ENCODE results near the gene NEMP1.

NEMP1 gene

GRCh38 chr12:57049119-57049446 is 29.5 kb downstream of the NEMP1 start:
- no peak overlapping the region for H2AFZ ChIP-seq (ENCODE audit: low read length, unreplicated experiment)
- H3K4me3 ChIP-seq (ENCODE audit: low read depth, low read length), result no peak overlapping the region
- no peaks in the 10 kb centered on the region for H3K36me3 ChIP-seq (ENCODE audit: insufficient read depth, low read length)
- H3K79me2 ChIP-seq (ENCODE audit: control insufficient read depth, insufficient read depth, low read length, unreplicated experiment), result no peaks in the 10 kb centered on the region
- H3K27ac ChIP-seq (ENCODE audit: low read depth, low read length), result no peak overlapping the region
- peaks cover 9% of the 10 kb centered on the region for H3K4me1 ChIP-seq (ENCODE audit: control insufficient read depth, insufficient read depth, low read length, unreplicated experiment)
- peaks cover 44% of the 10 kb centered on the region for H3K27me3 ChIP-seq (ENCODE audit: insufficient read depth, low read length)

- Histone ChIP-seq H3K27ac (ENCODE audit: low read depth, low read length) (no peak overlapping the region), H3K36me3 (ENCODE audit: insufficient read depth, low read length) (no peaks in the 10 kb centered on the region), H3K27me3 (ENCODE audit: insufficient read depth, low read length) (peaks cover 49% of the 10 kb centered on the region), H3K4me3 (ENCODE audit: low read depth, low read length) (no peak overlapping the region), H2AFZ (ENCODE audit: low read length, unreplicated experiment) (no peak overlapping the region), H3K79me2 (ENCODE audit: control insufficient read depth, insufficient read depth, low read length, unreplicated experiment) (no peaks in the 10 kb centered on the region), H3K4me1 (ENCODE audit: control insufficient read depth, insufficient read depth, low read length, unreplicated experiment) (peaks cover 9% of the 10 kb centered on the region)
Measured at GRCh38 chr12:57048423-57049118, 30.0 kb downstream of the NEMP1 start.

- no peak overlapping the region for H3K4me3 ChIP-seq (ENCODE audit: low read depth, low read length)
- peaks cover 55% of the 10 kb centered on the region for H3K27me3 ChIP-seq (ENCODE audit: insufficient read depth, low read length)
- no peak overlapping the region for H2AFZ ChIP-seq (ENCODE audit: low read length, unreplicated experiment)
- no peaks in the 10 kb centered on the region for H3K79me2 ChIP-seq (ENCODE audit: control insufficient read depth, insufficient read depth, low read length, unreplicated experiment)
- no peak overlapping the region for H3K27ac ChIP-seq (ENCODE audit: low read depth, low read length)
- H3K4me1 ChIP-seq (ENCODE audit: control insufficient read depth, insufficient read depth, low read length, unreplicated experiment), result peaks cover 9% of the 10 kb centered on the region
- no peaks in the 10 kb centered on the region for H3K36me3 ChIP-seq (ENCODE audit: insufficient read depth, low read length)
Measured at GRCh38 chr12:57047981-57048380, 30.6 kb downstream of the NEMP1 start.

- Histone ChIP-seq H3K79me2 (ENCODE audit: control insufficient read depth, insufficient read depth, low read length, unreplicated experiment) (no peaks in the 10 kb centered on the region), H3K27me3 (ENCODE audit: insufficient read depth, low read length) (peaks cover 61% of the 10 kb centered on the region), H3K4me1 (ENCODE audit: control insufficient read depth, insufficient read depth, low read length, unreplicated experiment) (peaks cover 9% of the 10 kb centered on the region), H3K4me3 (ENCODE audit: low read depth, low read length) (no peak overlapping the region), H2AFZ (ENCODE audit: low read length, unreplicated experiment) (no peak overlapping the region), H3K27ac (ENCODE audit: low read depth, low read length) (no peak overlapping the region), H3K36me3 (ENCODE audit: insufficient read depth, low read length) (no peaks in the 10 kb centered on the region)
Measured at GRCh38 chr12:57046947-57047890, 31.4 kb downstream of the NEMP1 start.

- no peaks in the 10 kb centered on the region for H3K36me3 ChIP-seq (ENCODE audit: insufficient read depth, low read length)
- peaks cover 9% of the 10 kb centered on the region for H3K4me1 ChIP-seq (ENCODE audit: control insufficient read depth, insufficient read depth, low read length, unreplicated experiment)
- H3K4me3 ChIP-seq (ENCODE audit: low read depth, low read length), result no peak overlapping the region
- no peak overlapping the region for H3K27ac ChIP-seq (ENCODE audit: low read depth, low read length)
- H3K27me3 ChIP-seq (ENCODE audit: insufficient read depth, low read length), result peaks cover 71% of the 10 kb centered on the region
- no peak overlapping the region for H2AFZ ChIP-seq (ENCODE audit: low read length, unreplicated experiment)
- no peaks in the 10 kb centered on the region for H3K79me2 ChIP-seq (ENCODE audit: control insufficient read depth, insufficient read depth, low read length, unreplicated experiment)
Measured at GRCh38 chr12:57046086-57046791, 32.4 kb downstream of the NEMP1 start.

GRCh38 chr12:57044889-57045288 is 33.7 kb downstream of the NEMP1 start:
- Histone ChIP-seq H3K79me2 (ENCODE audit: control insufficient read depth, insufficient read depth, low read length, unreplicated experiment) (no peaks in the 10 kb centered on the region), H3K4me1 (ENCODE audit: control insufficient read depth, insufficient read depth, low read length, unreplicated experiment) (peaks cover 9% of the 10 kb centered on the region), H3K27ac (ENCODE audit: low read depth, low read length) (no peak overlapping the region), H3K36me3 (ENCODE audit: insufficient read depth, low read length) (no peaks in the 10 kb centered on the region), H3K4me3 (ENCODE audit: low read depth, low read length) (no peak overlapping the region), H3K27me3 (ENCODE audit: insufficient read depth, low read length) (peaks cover 83% of the 10 kb centered on the region), H2AFZ (ENCODE audit: low read length, unreplicated experiment) (no peak overlapping the region)

- H3K27ac ChIP-seq (ENCODE audit: low read depth, low read length), result no peak overlapping the region
- H3K4me1 ChIP-seq (ENCODE audit: control insufficient read depth, insufficient read depth, low read length, unreplicated experiment), result peaks cover 9% of the 10 kb centered on the region
- H3K27me3 ChIP-seq (ENCODE audit: insufficient read depth, low read length), result peaks cover 87% of the 10 kb centered on the region
- H3K79me2 ChIP-seq (ENCODE audit: control insufficient read depth, insufficient read depth, low read length, unreplicated experiment), result no peaks in the 10 kb centered on the region
- no peaks in the 10 kb centered on the region for H3K36me3 ChIP-seq (ENCODE audit: insufficient read depth, low read length)
- H3K4me3 ChIP-seq (ENCODE audit: low read depth, low read length), result no peak overlapping the region
- H2AFZ ChIP-seq (ENCODE audit: low read length, unreplicated experiment), result no peak overlapping the region
Measured at GRCh38 chr12:57044468-57044867, 34.1 kb downstream of the NEMP1 start.

GRCh38 chr12:57042695-57043094 is 35.9 kb downstream of the NEMP1 start:
- H3K27me3 ChIP-seq (ENCODE audit: insufficient read depth, low read length), result peaks cover 90% of the 10 kb centered on the region
- H3K4me3 ChIP-seq (ENCODE audit: low read depth, low read length), result no peak overlapping the region
- no peak overlapping the region for H3K27ac ChIP-seq (ENCODE audit: low read depth, low read length)
- H3K79me2 ChIP-seq (ENCODE audit: control insufficient read depth, insufficient read depth, low read length, unreplicated experiment), result no peaks in the 10 kb centered on the region
- H3K36me3 ChIP-seq (ENCODE audit: insufficient read depth, low read length), result no peaks in the 10 kb centered on the region
- no peak overlapping the region for H2AFZ ChIP-seq (ENCODE audit: low read length, unreplicated experiment)
- peaks cover 3% of the 10 kb centered on the region for H3K4me1 ChIP-seq (ENCODE audit: control insufficient read depth, insufficient read depth, low read length, unreplicated experiment)

- H3K36me3 ChIP-seq (ENCODE audit: insufficient read depth, low read length), result no peaks in the 10 kb centered on the region
- peaks cover 94% of the 10 kb centered on the region for H3K27me3 ChIP-seq (ENCODE audit: insufficient read depth, low read length)
- no peaks in the 10 kb centered on the region for H3K4me1 ChIP-seq (ENCODE audit: control insufficient read depth, insufficient read depth, low read length, unreplicated experiment)
- H3K4me3 ChIP-seq (ENCODE audit: low read depth, low read length), result no peak overlapping the region
- no peak overlapping the region for H3K27ac ChIP-seq (ENCODE audit: low read depth, low read length)
- no peaks in the 10 kb centered on the region for H3K79me2 ChIP-seq (ENCODE audit: control insufficient read depth, insufficient read depth, low read length, unreplicated experiment)
- no peak overlapping the region for H2AFZ ChIP-seq (ENCODE audit: low read length, unreplicated experiment)
Measured at GRCh38 chr12:57040750-57041149, 37.8 kb downstream of the NEMP1 start.

- Histone ChIP-seq H3K4me1 (ENCODE audit: control insufficient read depth, insufficient read depth, low read length, unreplicated experiment) (no peaks in the 10 kb centered on the region), H3K27me3 (ENCODE audit: insufficient read depth, low read length) (peaks cover 94% of the 10 kb centered on the region), H3K79me2 (ENCODE audit: control insufficient read depth, insufficient read depth, low read length, unreplicated experiment) (no peaks in the 10 kb centered on the region), H3K4me3 (ENCODE audit: low read depth, low read length) (no peak overlapping the region), H2AFZ (ENCODE audit: low read length, unreplicated experiment) (no peak overlapping the region), H3K36me3 (ENCODE audit: insufficient read depth, low read length) (no peaks in the 10 kb centered on the region), H3K27ac (ENCODE audit: low read depth, low read length) (no peak overlapping the region)
Measured at GRCh38 chr12:57040211-57040610, 38.4 kb downstream of the NEMP1 start.

All from ACC112 (cell line).